Astrocyte (in vitro differentiated cells and primary cell): Measurements from ENCODE around the gene UNC5B. TPM values are rescaled to one million over a fixed set of nuclear protein-coding genes. Genes with fewer than 3 reads are reported as not detected.

Experiments used
- DNase-seq: peaks from one replicate; pipeline ENCODE4 v3.0.0-alpha.2; 2010; ENCODE audit warnings: low read depth
- FAIRE-seq: peaks from 2 replicates; lab custom pipeline; 2011; peaks lifted over from hg19 to GRCh38; lab: Jason Lieb, UNC
- H2AFZ ChIP-seq: 2 replicates; pipeline ENCODE4 v1.6.0; 2012; ENCODE audit warnings: low read depth, low read length, inconsistent platforms
- H3K27ac ChIP-seq: 2 replicates; pipeline ENCODE4 v1.5.1; 2011; ENCODE audit warnings: low read depth, low read length, inconsistent platforms
- H3K27me3 ChIP-seq: 2 replicates; pipeline ENCODE4 v1.6.0; 2011; ENCODE audit warnings: low read length, inconsistent platforms; ENCODE audit not compliant: insufficient read depth
- H3K36me3 ChIP-seq: 2 replicates; pipeline ENCODE4 v1.5.1; 2011; ENCODE audit warnings: low read length, inconsistent platforms; ENCODE audit not compliant: insufficient read depth
- H3K4me1 ChIP-seq: 2 replicates; pipeline ENCODE4 v1.5.1; 2011; ENCODE audit warnings: low read length, inconsistent platforms; ENCODE audit not compliant: insufficient read depth
- H3K4me2 ChIP-seq: 2 replicates; pipeline ENCODE4 v1.6.0; 2012; ENCODE audit warnings: low read length, inconsistent platforms
- H3K4me3 ChIP-seq: 2 replicates; pipeline ENCODE4 v1.5.1; 2011; ENCODE audit warnings: low read depth, mild to moderate bottlenecking, low read length, inconsistent platforms; ENCODE audit not compliant: insufficient read depth
- H3K79me2 ChIP-seq: 2 replicates; pipeline ENCODE4 v1.6.0; 2012; ENCODE audit warnings: mild to moderate bottlenecking, low read length, inconsistent platforms; ENCODE audit not compliant: insufficient read depth
- H3K9ac ChIP-seq: 2 replicates; pipeline ENCODE4 v1.6.0; 2012; ENCODE audit warnings: mild to moderate bottlenecking, low read length, inconsistent platforms
- H3K9me3 ChIP-seq: 2 replicates; pipeline ENCODE4 v1.5.1; 2012; ENCODE audit warnings: low read depth, mild to moderate bottlenecking, low read length, inconsistent platforms; ENCODE audit not compliant: insufficient read depth
- H4K20me1 ChIP-seq: 2 replicates; pipeline ENCODE4 v1.6.0; 2012; ENCODE audit warnings: low read length, inconsistent platforms; ENCODE audit not compliant: insufficient read depth
- H3K27ac Mint-ChIP-seq: one replicate; pipeline ENCODE4 v1.8.0; 2021; ENCODE audit warnings: mild to moderate bottlenecking, mixed read lengths; ENCODE audit not compliant: unreplicated experiment
- H3K27me3 Mint-ChIP-seq: one replicate; pipeline ENCODE4 v1.8.0; 2021; ENCODE audit warnings: low read depth, mixed read lengths; ENCODE audit not compliant: unreplicated experiment
- H3K36me3 Mint-ChIP-seq: one replicate; pipeline ENCODE4 v1.8.0; 2021; ENCODE audit warnings: low read depth, mixed read lengths; ENCODE audit not compliant: unreplicated experiment
- H3K4me1 Mint-ChIP-seq: one replicate; pipeline ENCODE4 v1.8.0; 2021; ENCODE audit warnings: low read depth, mixed read lengths; ENCODE audit not compliant: unreplicated experiment
- H3K4me3 Mint-ChIP-seq: one replicate; pipeline ENCODE4 v1.8.0; 2021; ENCODE audit warnings: mild to moderate bottlenecking, moderate library complexity, mixed read lengths; ENCODE audit not compliant: unreplicated experiment
- H3K9me3 Mint-ChIP-seq: one replicate; pipeline ENCODE4 v1.8.0; 2021; ENCODE audit warnings: mild to moderate bottlenecking, mixed read lengths; ENCODE audit not compliant: unreplicated experiment
- CTCF ChIP-seq: IDR thresholded peaks from 2 replicates; pipeline ENCODE4 v1.5.1; 2011; ENCODE audit warnings: low read depth, mild to moderate bottlenecking, inconsistent platforms, low read length, moderate library complexity; ENCODE audit not compliant: insufficient read depth
- EZH2 ChIP-seq: IDR thresholded peaks from 2 replicates; pipeline ENCODE4 v1.6.1; 2012; ENCODE audit warnings: mild to moderate bottlenecking, low read length, inconsistent platforms; ENCODE audit not compliant: insufficient read depth
- total RNA-seq: library from RNA; stranded (reverse); gene quantifications from 2 replicates; pipeline ENCODE4 v1.2.1, GENCODE V29; 2021

UNC5B gene
- total RNA-seq, 1 donor from 2014 or later, result 15.0 TPM

GRCh38 chr10:71223347-71224058, 11.1 kb downstream of the UNC5B start:
- H3K4me1 ChIP-seq, result peaks cover 10% of the 10 kb centered on the region
- no peaks in the 10 kb centered on the region for H3K27me3 ChIP-seq
- no peak for TF ChIP-seq CTCF
- no peak for TF ChIP-seq EZH2
- no peak overlapping the region for H3K27ac Mint-ChIP-seq
- H3K79me2 ChIP-seq, result peaks cover 25% of the 10 kb centered on the region
- peaks cover 6% of the 10 kb centered on the region for H3K36me3 Mint-ChIP-seq
- H2AFZ ChIP-seq, result no peak overlapping the region
- H3K4me1 Mint-ChIP-seq, result peaks cover 33% of the 10 kb centered on the region
- H3K9ac ChIP-seq, result no peak overlapping the region
- H3K9me3 ChIP-seq, result no peaks in the 10 kb centered on the region
- H3K27ac ChIP-seq, result no peak overlapping the region
- H3K4me3 Mint-ChIP-seq, result peak overlapping the region; percentile 17
- H3K27me3 Mint-ChIP-seq, result no peaks in the 10 kb centered on the region
- peaks cover 66% of the 10 kb centered on the region for H4K20me1 ChIP-seq
- H3K4me2 ChIP-seq, result no peak overlapping the region
- no peaks in the 10 kb centered on the region for H3K9me3 Mint-ChIP-seq
- H3K36me3 ChIP-seq, result no peaks in the 10 kb centered on the region
- DNase-seq, result no peak
- H3K4me3 ChIP-seq, result no peak overlapping the region
- FAIRE-seq, result no peak

GRCh38 chr10:71225291-71226058, 13.1 kb downstream of the UNC5B start:
- peaks cover 12% of the 10 kb centered on the region for H3K4me1 ChIP-seq
- H4K20me1 ChIP-seq, result peaks cover 63% of the 10 kb centered on the region
- no peak for DNase-seq
- no peak overlapping the region for H3K27ac ChIP-seq
- H3K4me1 Mint-ChIP-seq, result peaks cover 37% of the 10 kb centered on the region
- TF ChIP-seq CTCF (no peak), EZH2 (no peak)
- H3K9me3 ChIP-seq, result no peaks in the 10 kb centered on the region
- peaks cover 6% of the 10 kb centered on the region for H3K36me3 Mint-ChIP-seq
- H3K9me3 Mint-ChIP-seq, result no peaks in the 10 kb centered on the region
- H3K4me3 ChIP-seq, result no peak overlapping the region
- no peak for FAIRE-seq
- H3K79me2 ChIP-seq, result peaks cover 17% of the 10 kb centered on the region
- H3K27ac Mint-ChIP-seq, result no peak overlapping the region
- H3K36me3 ChIP-seq, result no peaks in the 10 kb centered on the region
- no peak overlapping the region for H3K4me2 ChIP-seq
- H3K27me3 ChIP-seq, result no peaks in the 10 kb centered on the region
- no peak overlapping the region for H3K4me3 Mint-ChIP-seq
- H3K9ac ChIP-seq, result no peak overlapping the region
- H2AFZ ChIP-seq, result no peak overlapping the region
- no peaks in the 10 kb centered on the region for H3K27me3 Mint-ChIP-seq
